ENCODE data around the gene BAIAP3.

BAIAP3 gene

DNA sequence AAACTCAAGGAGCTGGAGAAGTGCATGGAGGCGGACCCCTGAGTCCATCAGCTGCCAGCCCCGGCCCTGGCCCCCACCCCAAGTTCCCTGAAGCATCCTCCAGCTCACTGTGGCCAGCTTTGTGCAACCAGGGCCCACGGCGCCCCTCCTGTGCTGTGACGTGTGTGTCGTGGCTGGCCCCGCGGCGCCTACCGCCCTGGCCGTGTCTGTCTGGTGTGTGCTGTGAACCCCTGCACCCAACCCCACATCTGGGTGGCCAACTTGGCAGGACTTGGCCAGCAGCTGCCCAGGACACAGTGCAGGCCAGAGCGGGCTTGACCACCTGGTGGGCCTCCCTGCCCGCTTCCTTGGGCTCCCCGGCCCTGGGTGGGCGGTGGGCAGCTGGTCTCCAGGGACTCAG lies 15.0 kb downstream of the BAIAP3 start:
- no peaks in the 10 kb centered on the region for H3K9me3 Mint-ChIP-seq
- H3K27me3 Mint-ChIP-seq, result peaks cover 1% of the 10 kb centered on the region
- no peak overlapping the region for H3K27ac Mint-ChIP-seq
- H3K4me3 Mint-ChIP-seq, result no peak overlapping the region
- H3K36me3 Mint-ChIP-seq, result peaks cover 4% of the 10 kb centered on the region
- DNase-seq, result no peak
- CTCF ChIA-PET, result no interaction called here
- H3K4me1 Mint-ChIP-seq, result peaks cover 24% of the 10 kb centered on the region

DNA sequence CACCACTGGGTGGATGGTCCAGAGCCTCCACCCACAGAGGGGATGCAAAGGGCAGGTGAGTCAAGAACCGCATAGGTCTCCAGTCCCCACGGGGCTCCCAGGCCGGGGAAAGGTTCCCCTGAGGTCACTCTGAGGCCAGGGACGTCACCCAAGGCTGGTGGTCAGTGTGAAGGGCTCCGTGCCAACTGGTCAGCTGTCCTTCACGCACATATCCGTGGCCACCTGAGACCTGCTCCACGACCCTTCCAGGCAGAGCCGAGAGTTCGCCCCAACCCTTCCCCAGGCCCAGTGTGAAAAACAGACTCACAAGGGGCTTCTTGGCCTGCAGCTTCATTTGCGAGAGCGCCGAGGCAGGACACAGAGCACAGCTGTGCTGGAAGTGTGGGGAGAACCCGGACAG lies 15.5 kb downstream of the BAIAP3 start:
- no peaks in the 10 kb centered on the region for H3K9me3 Mint-ChIP-seq
- H3K36me3 Mint-ChIP-seq, result peaks cover 4% of the 10 kb centered on the region
- no peak for DNase-seq
- no peaks in the 10 kb centered on the region for H3K27me3 Mint-ChIP-seq
- H3K27ac Mint-ChIP-seq, result no peak overlapping the region
- CTCF ChIA-PET, result no interaction called here
- no peak overlapping the region for H3K4me3 Mint-ChIP-seq
- H3K4me1 Mint-ChIP-seq, result peaks cover 27% of the 10 kb centered on the region

DNA sequence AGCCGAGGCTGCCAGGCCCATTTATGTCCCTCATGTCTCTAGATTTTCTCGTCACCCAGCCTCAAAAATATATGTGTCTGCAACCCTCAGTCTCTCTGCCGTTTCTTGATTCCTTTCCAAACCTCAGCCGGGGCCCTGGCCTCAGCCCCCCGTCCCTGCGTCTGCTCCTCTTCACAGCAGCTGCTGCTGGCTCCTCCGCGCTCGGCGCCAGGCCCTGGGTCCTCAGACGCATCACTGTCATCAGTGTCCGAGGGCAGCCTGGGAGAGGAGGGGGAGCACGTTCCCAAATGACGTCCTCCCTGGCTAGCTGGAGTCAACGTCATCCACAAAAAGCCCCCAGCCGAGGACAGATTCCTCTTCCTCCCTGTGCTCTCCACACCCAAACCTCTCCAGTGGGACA lies 15.9 kb downstream of the BAIAP3 start:
- Mint-ChIP-seq H3K9me3 (no peaks in the 10 kb centered on the region), H3K27ac (no peak overlapping the region), H3K4me3 (no peak overlapping the region), H3K27me3 (no peaks in the 10 kb centered on the region), H3K4me1 (peaks cover 27% of the 10 kb centered on the region), H3K36me3 (peaks cover 4% of the 10 kb centered on the region)
- CTCF ChIA-PET, result no interaction called here
- DNase-seq, result no peak

DNA sequence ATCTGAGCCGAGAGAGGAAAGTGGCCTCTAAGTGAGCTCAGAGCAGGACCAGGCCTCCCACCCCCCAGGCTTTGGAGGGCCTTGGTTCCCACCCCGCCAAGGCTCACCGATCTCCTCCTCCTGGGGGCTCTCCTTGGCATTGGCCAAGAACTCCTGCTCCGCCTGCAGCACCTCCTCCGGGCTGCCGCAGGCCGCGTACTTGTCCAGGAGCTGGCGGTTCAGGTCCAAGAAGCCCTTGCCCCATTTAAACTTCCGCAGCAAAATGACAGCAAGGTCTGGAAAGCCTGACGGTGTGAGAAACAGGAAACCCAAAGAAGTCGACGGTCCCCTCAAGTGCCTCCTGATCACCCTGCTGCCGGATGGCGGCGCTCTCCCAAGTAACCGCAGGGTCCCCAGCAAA lies 16.5 kb downstream of the BAIAP3 start:
- Mint-ChIP-seq H3K9me3 (no peaks in the 10 kb centered on the region), H3K27ac (peak overlapping the region; percentile 77), H3K36me3 (peaks cover 4% of the 10 kb centered on the region), H3K4me3 (peak overlapping the region; percentile 80), H3K27me3 (no peaks in the 10 kb centered on the region), H3K4me1 (peaks cover 27% of the 10 kb centered on the region)
- CTCF ChIA-PET, result no interaction called here
- DNase-seq, result no peak

DNA sequence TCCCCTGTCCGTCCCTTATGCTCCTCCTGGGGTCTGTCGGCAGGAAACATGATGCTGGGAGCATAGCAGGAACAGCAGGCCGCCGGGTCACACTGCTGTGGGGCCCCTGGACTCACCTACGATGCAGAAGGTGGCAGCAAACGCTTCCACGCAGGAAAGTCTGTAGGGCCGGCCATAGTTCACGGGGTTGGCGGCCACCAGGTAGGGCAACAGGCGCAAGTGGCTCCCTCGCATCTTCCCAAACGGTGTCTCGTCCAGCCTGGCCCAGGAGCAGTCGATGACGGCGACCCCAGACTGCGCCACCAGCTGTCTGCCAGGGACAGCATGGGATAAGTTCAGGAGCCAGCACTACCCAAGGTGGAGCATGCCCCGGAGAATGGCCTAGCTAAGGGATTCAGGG lies 17.2 kb downstream of the BAIAP3 start:
- Mint-ChIP-seq H3K27ac (peak overlapping the region; percentile 81), H3K36me3 (peaks cover 4% of the 10 kb centered on the region), H3K4me1 (peaks cover 30% of the 10 kb centered on the region), H3K4me3 (peak overlapping the region; percentile 80), H3K9me3 (no peaks in the 10 kb centered on the region), H3K27me3 (no peaks in the 10 kb centered on the region)
- DNase-seq, result no peak
- CTCF ChIA-PET, result no interaction called here

DNA sequence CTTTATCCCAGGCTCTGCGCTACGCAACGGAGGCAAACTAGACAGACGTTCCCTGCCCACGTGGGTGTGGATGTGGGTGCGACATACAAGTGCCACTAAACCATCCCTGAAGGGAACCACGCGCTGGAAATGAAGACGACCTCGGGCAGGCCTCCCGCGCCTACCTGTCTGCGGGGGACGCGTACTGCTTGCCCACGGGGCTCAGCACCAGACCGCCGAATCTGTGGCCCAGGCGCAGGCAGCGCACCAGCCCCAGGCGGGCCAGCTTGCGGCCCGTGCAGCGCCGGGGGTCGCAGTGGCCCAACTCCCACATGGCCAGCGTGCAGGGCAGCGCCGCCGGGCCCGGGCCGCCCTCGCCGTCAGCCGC lies 17.8 kb downstream of the BAIAP3 start:
- peak overlapping the region; percentile 81 for H3K27ac Mint-ChIP-seq
- peaks cover 30% of the 10 kb centered on the region for H3K4me1 Mint-ChIP-seq
- H3K9me3 Mint-ChIP-seq, result no peaks in the 10 kb centered on the region
- peak; percentile 46 for DNase-seq
- peak overlapping the region; percentile 80 for H3K4me3 Mint-ChIP-seq
- H3K27me3 Mint-ChIP-seq, result no peaks in the 10 kb centered on the region
- H3K36me3 Mint-ChIP-seq, result peaks cover 4% of the 10 kb centered on the region
- CTCF ChIA-PET, result no interaction called here

DNA sequence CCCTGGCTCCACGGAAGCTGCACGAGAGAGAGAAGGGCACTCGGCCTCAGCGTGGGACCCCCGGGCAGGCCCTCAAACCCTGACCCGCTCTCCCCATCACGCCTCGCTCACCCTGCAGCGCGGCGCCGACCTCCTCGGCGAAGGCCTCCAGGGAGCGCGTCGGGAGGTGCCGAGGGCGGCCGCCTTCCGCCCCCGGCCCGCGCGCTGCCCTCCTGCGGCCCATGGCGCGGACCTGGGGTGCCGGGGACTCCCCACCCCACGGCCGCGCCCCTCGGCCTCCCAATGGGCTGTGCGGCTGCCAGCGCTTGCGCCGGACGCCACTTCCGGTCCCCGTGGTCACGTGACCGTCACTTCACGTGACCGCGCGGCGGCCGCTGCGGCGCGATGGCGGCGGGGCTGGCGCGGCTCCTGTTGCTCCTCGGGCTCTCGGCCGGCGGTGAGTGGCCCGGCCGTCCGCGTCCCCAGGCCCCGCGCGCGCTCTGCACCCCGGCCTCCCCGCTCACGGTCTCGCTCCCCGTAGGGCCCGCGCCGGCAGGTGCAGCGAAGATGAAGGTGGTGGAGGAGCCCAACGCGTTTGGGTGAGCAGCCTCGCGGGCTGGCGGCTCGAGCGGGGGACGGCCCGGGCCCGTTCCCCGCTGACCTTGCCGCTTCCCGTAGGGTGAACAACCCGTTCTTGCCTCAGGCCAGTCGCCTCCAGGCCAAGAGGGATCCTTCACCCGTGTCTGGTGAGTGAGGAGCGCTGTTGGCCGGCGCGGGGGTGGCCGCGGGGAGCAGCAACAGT lies 18.3 kb downstream of the BAIAP3 start, which contains the start of the genes GNPTG and TSR3:
Gene GNPTG, plus strand, starts transcription at position 350 of the 781 bp plus-strand sequence. Its CDS starts 35 bp downstream, at position 385.
Gene TSR3, minus strand, starts transcription at position 297 of the 781 bp plus-strand sequence. Its CDS starts 74 bp downstream, at position 223.
- H3K4me1 Mint-ChIP-seq, result peaks cover 30% of the 10 kb centered on the region
- no peaks in the 10 kb centered on the region for H3K9me3 Mint-ChIP-seq
- CTCF ChIA-PET, result no interaction called here
- DNase-seq, result peak; percentile 87
- no peaks in the 10 kb centered on the region for H3K27me3 Mint-ChIP-seq
- peaks cover 4% of the 10 kb centered on the region for H3K36me3 Mint-ChIP-seq
- peak within 1 kb of the TSS; percentile 88 for H3K27ac Mint-ChIP-seq
- H3K4me3 Mint-ChIP-seq, result peak within 1 kb of the TSS; percentile 84

DNA sequence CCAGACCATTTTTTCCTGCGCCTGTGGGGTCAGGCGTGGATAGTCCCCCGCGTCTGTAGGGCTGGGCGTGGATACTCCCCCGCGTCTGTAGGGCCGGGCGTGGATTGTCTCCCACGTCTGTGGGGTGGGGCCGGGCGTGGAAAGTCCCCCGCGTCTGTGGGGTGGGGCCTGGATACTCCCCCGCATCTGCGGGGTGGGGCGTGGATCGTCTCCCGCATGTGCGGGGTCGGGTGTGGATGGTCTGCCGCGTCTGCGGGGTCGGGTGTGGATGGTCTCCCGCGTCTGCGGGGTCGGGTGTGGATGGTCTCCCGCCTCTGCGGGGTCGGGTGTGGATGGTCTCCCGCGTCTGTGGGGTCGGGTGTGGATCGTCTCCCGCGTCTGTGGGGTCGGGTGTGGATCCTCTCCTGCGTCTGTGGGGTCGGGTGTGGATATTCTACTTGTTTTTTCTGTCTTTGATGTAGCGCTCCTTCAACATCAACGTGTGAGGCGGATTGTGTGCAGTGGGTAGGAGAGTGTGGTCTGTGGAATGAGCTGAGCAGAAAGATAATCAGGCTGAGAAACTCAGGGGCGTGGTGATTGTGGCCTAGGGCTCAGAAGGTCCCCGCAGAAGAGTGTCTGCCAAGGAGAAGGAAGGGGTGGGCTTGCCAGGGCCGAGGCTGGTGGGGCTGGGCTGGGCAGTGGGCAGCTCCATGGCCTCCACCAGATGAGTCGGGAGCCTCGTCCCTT lies 21.5 kb downstream of the BAIAP3 start:
- DNase-seq, result no peak
- H3K4me3 Mint-ChIP-seq, result no peak overlapping the region
- H3K9me3 Mint-ChIP-seq, result no peaks in the 10 kb centered on the region
- no peak overlapping the region for H3K27ac Mint-ChIP-seq
- H3K4me1 Mint-ChIP-seq, result peaks cover 32% of the 10 kb centered on the region
- no peaks in the 10 kb centered on the region for H3K27me3 Mint-ChIP-seq
- peaks cover 5% of the 10 kb centered on the region for H3K36me3 Mint-ChIP-seq
- CTCF ChIA-PET, result no interaction called here

DNA sequence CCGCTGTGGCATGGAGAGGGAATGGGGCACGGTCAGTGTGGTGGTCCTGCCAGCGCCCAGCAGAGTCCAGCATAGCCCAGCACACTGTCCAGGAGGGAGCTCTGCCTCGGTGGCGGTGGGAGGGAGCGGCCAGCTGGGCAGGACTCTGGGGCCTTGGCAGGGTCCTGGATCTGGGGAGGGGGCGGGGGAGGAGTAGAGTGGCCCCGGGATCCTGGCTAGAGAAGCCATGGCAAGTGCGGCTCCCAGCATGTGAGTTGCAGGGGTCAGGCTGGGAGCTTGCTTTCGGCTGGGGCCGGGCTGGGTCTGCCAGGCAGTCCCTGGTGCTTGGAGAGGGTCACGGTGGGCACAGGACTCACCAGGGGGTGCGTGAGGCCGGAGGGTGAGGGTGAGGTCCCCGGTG lies 22.1 kb downstream of the BAIAP3 start:
- no peak for DNase-seq
- Mint-ChIP-seq H3K27ac (no peak overlapping the region), H3K4me1 (peaks cover 27% of the 10 kb centered on the region), H3K9me3 (no peaks in the 10 kb centered on the region), H3K27me3 (no peaks in the 10 kb centered on the region), H3K36me3 (peaks cover 5% of the 10 kb centered on the region), H3K4me3 (no peak overlapping the region)
- CTCF ChIA-PET, result no interaction called here

DNA sequence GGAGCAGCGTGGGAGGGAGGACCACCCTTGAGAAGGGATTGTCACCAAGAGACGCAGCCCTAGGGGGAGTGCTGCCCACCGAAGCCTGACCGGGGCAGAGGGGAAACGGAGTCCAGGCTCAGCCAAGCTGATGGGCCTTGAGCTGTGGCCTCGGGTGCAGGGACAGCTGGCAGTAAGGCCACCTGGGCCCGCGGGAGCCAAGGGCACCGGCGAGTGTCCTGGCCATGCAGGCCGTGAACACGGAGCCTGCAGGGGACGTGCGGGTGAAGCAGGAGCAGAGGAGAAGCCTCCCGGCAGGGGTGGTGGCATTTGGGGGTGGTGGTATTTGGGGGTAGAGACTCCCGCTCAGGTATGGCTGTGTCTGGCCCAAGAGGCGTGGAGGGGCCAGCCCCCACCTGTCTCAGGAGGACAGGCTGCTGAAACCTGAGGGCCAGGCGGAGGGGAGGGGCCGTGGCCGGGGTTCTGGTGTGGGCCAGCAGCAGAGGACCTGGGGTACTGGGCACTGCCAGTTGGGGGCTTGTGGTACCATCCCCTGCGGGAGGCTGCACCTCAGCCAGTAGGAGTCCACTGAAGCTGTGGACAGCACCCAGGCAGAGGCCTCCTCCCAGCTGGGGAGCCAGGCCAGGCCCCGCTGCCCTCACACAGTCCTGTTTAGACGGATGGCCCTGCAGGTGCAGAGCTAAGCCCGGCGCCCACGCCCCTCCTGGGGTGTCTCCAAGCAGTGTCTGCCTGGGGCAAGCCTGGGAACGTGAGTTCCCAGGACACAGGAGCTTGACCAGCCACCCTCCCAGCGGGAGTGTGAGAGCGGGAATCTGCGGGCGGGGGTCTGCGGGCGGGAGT lies 22.8 kb downstream of the BAIAP3 start:
- no peak overlapping the region for H3K27ac Mint-ChIP-seq
- H3K4me1 Mint-ChIP-seq, result peaks cover 21% of the 10 kb centered on the region
- no peaks in the 10 kb centered on the region for H3K9me3 Mint-ChIP-seq
- peaks cover 5% of the 10 kb centered on the region for H3K36me3 Mint-ChIP-seq
- CTCF ChIA-PET, result no interaction called here
- no peaks in the 10 kb centered on the region for H3K27me3 Mint-ChIP-seq
- DNase-seq, result no peak
- no peak overlapping the region for H3K4me3 Mint-ChIP-seq

DNA sequence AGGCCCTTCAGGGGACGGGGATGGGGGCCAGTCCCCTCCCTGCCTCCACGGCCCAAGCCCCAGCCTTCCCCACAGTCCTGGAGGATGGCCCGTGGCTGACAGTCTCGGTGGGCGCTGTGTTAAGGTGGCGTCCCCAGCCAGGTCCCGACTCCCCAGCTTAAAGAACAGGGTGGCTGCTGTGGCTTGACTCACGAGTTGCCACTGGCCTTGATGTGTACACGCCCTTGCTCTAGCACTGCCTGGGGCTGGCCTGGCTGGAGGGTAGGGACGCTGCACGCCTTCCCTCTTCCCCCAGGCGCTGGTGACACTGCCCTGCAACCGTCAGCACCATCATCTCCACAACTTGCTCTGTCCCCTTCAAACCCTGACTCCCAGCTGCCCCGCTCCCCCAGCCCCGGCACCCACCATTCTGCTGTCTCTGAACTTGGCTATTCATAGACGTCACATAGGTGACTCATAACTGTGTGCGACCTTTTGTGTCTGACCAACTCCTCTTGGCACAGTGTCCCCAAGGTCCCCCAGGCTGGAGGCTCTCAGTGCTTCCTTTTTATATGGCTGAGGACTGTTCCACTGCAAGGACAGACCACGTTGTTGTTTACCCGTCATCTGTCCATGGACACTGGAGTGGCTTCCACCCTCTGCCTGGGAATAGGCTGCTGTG lies 24.6 kb downstream of the BAIAP3 start:
- peaks cover 1% of the 10 kb centered on the region for H3K36me3 Mint-ChIP-seq
- H3K4me1 Mint-ChIP-seq, result peaks cover 15% of the 10 kb centered on the region
- H3K4me3 Mint-ChIP-seq, result no peak overlapping the region
- H3K27ac Mint-ChIP-seq, result no peak overlapping the region
- H3K27me3 Mint-ChIP-seq, result no peaks in the 10 kb centered on the region
- H3K9me3 Mint-ChIP-seq, result no peaks in the 10 kb centered on the region
- CTCF ChIA-PET, result no interaction called here
- DNase-seq, result no peak

DNA sequence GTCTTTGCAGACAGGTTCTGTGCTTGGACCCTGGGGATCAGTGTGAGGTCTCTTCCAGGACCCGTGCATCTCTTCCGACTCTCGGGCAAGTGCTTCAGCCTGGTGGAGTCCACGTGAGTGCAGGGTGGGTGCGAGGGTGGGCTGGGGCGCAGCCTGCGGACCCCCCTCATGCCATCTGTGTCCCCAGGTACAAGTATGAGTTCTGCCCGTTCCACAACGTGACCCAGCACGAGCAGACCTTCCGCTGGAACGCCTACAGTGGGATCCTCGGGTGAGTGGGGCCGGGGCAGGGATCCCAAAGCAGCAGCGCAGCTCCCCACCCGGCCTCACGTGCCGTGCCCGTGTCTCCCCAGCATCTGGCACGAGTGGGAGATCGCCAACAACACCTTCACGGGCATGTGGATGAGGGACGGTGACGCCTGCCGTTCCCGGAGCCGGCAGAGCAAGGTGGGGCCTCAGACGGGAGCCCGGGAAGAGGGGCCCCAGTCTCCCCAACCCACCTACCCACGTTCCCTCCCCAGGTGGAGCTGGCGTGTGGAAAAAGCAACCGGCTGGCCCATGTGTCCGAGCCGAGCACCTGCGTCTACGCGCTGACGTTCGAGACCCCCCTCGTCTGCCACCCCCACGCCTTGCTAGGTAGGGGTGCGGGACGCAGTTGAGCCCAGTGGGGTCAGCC lies 28.4 kb downstream of the BAIAP3 start:
- H3K27ac Mint-ChIP-seq, result no peak overlapping the region
- H3K4me3 Mint-ChIP-seq, result no peak overlapping the region
- no peaks in the 10 kb centered on the region for H3K27me3 Mint-ChIP-seq
- CTCF ChIA-PET, result interaction anchor here (2.5 kb wide), 1 partner anchor 51 kb away, joined by 12 read pairs; no protein-coding TSS in a partner anchor
- H3K9me3 Mint-ChIP-seq, result no peaks in the 10 kb centered on the region
- peaks cover 9% of the 10 kb centered on the region for H3K36me3 Mint-ChIP-seq
- no peak for DNase-seq
- H3K4me1 Mint-ChIP-seq, result peaks cover 4% of the 10 kb centered on the region

DNA sequence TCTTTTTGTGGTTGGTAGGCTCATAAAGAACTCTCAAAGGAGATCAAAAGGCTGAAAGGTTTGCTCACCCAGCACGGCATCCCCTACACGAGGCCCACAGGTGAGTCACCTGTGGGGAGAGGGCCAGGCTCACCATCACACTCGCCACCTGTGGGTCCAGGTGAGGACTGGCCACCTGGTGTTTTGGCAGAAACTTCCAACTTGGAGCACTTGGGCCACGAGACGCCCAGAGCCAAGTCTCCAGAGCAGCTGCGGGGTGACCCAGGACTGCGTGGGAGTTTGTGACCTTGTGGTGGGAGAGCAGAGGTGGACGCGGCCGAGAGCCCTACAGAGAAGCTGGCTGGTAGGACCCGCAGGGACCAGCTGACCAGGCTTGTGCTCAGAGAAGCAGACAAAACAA lies 29.4 kb downstream of the BAIAP3 start:
- CTCF ChIA-PET, result interaction anchor here (1.3 to 2.5 kb wide), 6 partner anchors 9 to 361 kb away, joined by 3 to 14 read pairs (median 6); partner anchors contain the start of gene MAPK8IP3
- H3K9me3 Mint-ChIP-seq, result no peaks in the 10 kb centered on the region
- DNase-seq, result no peak
- H3K27ac Mint-ChIP-seq, result no peak overlapping the region
- peaks cover 4% of the 10 kb centered on the region for H3K4me1 Mint-ChIP-seq
- H3K4me3 Mint-ChIP-seq, result no peak overlapping the region
- H3K36me3 Mint-ChIP-seq, result peaks cover 9% of the 10 kb centered on the region
- no peaks in the 10 kb centered on the region for H3K27me3 Mint-ChIP-seq
